GM13976 (cell line): Measurements from ENCODE around the gene DNASE2.
"Not testable (repeated sequence)": the region's sequence is repeated elsewhere in the genome, so short reads cannot be mapped to it uniquely, and the experiment has no call there.

Experiments
- DNase-seq: peaks from one replicate; pipeline ENCODE4 v3.0.0; 2012; ENCODE audit warnings: low spot score
- in situ Hi-C: fragments of 300-500 bp; cut with MboI; formaldehyde crosslinking; loops from one replicate; pipeline ENCODE4 v1.12.0; 2022; ENCODE audit warnings: low sequenced_read_pairs, mixed read lengths, inconsistent platforms; ENCODE audit not compliant: unreplicated experiment
- TF ChIP-seq, protein P1 (sequence below): IDR thresholded peaks from 2 replicates; pipeline ENCODE4 v1.5.1; 2012; ENCODE audit warnings: borderline replicate concordance, mild to moderate bottlenecking; ENCODE audit not compliant: insufficient read depth; ENCODE audit errors: extremely low read depth, missing control alignments, control extremely low read depth

The DNASE2 gene

DNA sequence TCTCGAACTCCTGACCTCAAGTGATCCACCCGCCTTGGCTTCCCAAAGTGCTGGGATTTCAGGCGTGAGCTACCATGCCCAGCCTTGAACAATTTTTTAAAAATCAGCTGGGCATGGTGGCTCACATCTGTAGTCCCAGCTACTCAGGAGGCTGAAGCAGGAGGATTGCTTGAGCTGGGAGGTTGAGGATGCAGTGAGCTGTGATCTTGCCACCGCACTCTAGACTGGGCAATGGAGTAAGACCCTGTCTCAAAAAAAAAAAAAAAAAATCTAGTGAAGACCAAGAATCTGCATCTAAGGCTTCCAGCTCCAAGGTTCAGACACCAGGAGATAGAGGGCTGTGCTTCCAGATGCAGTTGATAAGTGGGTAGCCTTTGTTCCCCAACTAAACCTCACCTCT lies 17.1 kb downstream of the DNASE2 start:
- DNase-seq = no peak
- TF ChIP-seq, protein P1, sequence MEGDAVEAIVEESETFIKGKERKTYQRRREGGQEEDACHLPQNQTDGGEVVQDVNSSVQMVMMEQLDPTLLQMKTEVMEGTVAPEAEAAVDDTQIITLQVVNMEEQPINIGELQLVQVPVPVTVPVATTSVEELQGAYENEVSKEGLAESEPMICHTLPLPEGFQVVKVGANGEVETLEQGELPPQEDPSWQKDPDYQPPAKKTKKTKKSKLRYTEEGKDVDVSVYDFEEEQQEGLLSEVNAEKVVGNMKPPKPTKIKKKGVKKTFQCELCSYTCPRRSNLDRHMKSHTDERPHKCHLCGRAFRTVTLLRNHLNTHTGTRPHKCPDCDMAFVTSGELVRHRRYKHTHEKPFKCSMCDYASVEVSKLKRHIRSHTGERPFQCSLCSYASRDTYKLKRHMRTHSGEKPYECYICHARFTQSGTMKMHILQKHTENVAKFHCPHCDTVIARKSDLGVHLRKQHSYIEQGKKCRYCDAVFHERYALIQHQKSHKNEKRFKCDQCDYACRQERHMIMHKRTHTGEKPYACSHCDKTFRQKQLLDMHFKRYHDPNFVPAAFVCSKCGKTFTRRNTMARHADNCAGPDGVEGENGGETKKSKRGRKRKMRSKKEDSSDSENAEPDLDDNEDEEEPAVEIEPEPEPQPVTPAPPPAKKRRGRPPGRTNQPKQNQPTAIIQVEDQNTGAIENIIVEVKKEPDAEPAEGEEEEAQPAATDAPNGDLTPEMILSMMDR = no peak
- in situ Hi-C loops = no loop called here

DNA sequence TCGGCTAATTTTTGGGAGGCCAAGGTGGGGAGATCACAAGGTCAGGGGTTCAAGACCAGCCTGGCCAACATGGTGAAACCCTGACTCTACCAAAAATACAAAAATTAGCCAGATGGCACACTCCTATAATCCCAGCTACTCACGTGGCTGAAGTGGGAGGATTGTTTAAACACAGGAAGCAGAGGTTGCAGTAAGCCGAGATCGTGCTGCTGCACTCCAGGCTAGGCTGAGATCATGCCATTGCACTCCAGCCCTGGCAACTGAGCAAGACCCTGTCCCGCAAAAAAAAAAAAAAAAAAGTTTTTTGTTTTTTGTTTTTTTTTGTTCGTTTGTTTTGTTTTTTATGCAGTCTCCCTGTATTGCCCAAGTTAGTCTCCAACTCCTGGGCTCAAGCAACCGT lies 21.7 kb downstream of the DNASE2 start:
- TF ChIP-seq, protein P1 = no peak
- no peak for DNase-seq
- in situ Hi-C loops = no loop called here

DNA sequence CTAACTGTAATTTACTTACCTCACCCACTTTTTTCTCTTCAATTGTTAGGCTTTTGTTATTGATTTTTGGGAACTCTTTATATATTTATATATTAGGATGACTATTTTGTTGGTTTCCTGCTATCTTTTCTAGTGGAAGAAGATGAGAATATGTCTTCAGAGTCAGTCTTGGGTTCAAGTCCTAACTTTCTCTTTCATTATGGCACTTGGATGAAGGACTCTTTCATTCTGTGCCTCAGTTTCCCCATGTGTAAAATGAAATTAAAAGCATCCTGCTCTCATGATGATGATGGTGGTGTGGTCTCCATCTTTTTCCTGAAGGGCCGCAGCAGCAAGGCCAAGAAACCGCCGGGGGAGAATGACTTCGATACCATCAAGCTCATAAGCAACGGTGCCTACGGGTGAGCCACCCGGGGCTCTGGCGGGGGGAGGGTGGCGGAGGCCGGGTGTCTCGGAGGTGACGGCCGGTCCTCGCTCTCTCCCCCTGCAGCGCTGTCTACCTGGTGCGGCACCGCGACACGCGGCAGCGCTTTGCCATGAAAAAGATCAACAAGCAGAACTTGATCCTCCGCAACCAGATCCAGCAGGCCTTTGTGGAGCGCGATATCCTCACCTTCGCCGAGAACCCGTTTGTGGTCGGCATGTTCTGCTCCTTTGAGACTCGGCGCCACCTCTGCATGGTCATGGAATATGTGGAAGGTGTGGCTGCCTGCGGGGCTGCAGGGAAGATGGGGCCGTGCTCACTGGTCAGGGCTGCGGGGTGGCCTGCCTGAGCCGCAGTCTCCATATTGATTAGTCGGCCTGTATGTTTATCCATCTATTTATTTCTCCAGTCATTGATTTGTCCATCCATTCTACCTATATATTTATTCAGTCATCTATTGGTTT lies 23.0 kb downstream of the DNASE2 start:
- TF ChIP-seq, protein P1 = no peak
- DNase-seq = no peak
- in situ Hi-C loops = no loop called here

DNA sequence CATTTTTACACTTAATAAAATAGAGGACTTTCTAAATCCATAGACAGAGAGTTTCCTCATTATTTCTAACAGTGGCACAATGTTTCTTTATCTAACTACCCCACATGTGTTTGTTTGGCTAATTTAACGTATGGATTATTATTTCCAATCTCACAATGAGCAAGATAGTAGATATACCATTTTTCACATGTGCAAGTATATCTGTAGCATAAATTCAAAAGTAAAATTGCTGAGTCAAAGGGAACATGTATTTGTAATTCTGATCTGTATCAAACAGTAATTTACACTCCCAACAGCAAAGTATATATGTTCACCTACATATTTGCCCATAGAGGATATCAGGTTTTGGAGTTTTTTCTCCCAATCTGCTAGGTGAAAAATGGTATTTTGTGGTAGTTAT lies 24.6 kb downstream of the DNASE2 start:
- TF ChIP-seq, protein P1 = no peak
- in situ Hi-C loops = no loop called here
- no peak for DNase-seq

GRCh38 chr19:12847159-12848139 lies 33.8 kb downstream of the DNASE2 start:
- peak; percentile 95 for DNase-seq
- TF ChIP-seq, protein P1 = peak; percentile 100
- in situ Hi-C loops = no loop called here

GRCh38 chr19:12846613-12847012 lies 34.6 kb downstream of the DNASE2 start:
- in situ Hi-C loops, DNase-seq: not testable (repeated sequence)
